MM.1S (cell line): ENCODE measurements around the gene PPP1R12C.

Experiments used
- DNase-seq: peaks from one replicate; pipeline ENCODE4 v3.0.0-alpha.2; 2015
- H2AFZ ChIP-seq: fragments of 300-600 bp; sonication (generic); 2 replicates; pipeline ENCODE4 v1.6.0; 2016; ENCODE audit warnings: antibody characterized with exemption, low read length
- H3F3A ChIP-seq: fragments of 300-600 bp; sonication (generic); 2 replicates; pipeline ENCODE4 v1.6.1; 2016; ENCODE audit warnings: mild to moderate bottlenecking, antibody characterized with exemption, low read length, moderate library complexity, mixed read lengths; ENCODE audit not compliant: insufficient read depth
- H3K27ac ChIP-seq: fragments of 300-600 bp; sonication (generic); 2 replicates; pipeline ENCODE4 v1.5.1; 2016; ENCODE audit warnings: mild to moderate bottlenecking, low read length
- H3K27me3 ChIP-seq: fragments of 300-600 bp; sonication (generic); replicated peaks from 2 replicates; pipeline ENCODE4 v1.6.0; 2016; ENCODE audit warnings: low read length; ENCODE audit not compliant: insufficient read depth
- H3K36me3 ChIP-seq: fragments of 300-600 bp; sonication (generic); replicated peaks from 2 replicates; pipeline ENCODE4 v1.6.1; 2016; ENCODE audit warnings: mild to moderate bottlenecking, low read length, mixed read lengths; ENCODE audit not compliant: insufficient read depth
- H3K4me1 ChIP-seq: fragments of 300-600 bp; sonication (generic); 2 replicates; pipeline ENCODE4 v1.6.1; 2016; ENCODE audit warnings: low read length, mixed read lengths
- H3K4me2 ChIP-seq: fragments of 300-600 bp; sonication (generic); 2 replicates; pipeline ENCODE4 v1.6.0; 2016; ENCODE audit warnings: low read depth, low read length
- H3K4me3 ChIP-seq: fragments of 300-600 bp; sonication (generic); 2 replicates; pipeline ENCODE4 v1.5.1; 2016; ENCODE audit warnings: low read length, mixed read lengths
- H3K79me2 ChIP-seq: fragments of 300-600 bp; sonication (generic); 2 replicates; pipeline ENCODE4 v1.6.1; 2016; ENCODE audit warnings: mixed run types, low read length, mixed read lengths
- H3K9ac ChIP-seq: fragments of 300-600 bp; sonication (generic); 2 replicates; pipeline ENCODE4 v1.6.1; 2016; ENCODE audit warnings: low read length, mixed read lengths
- H3K9me2 ChIP-seq: fragments of 300-600 bp; sonication (generic); replicated peaks from 2 replicates; pipeline ENCODE4 v1.6.1; 2016; ENCODE audit warnings: mild to moderate bottlenecking, low read length, mixed read lengths; ENCODE audit not compliant: insufficient read depth
- H3K9me3 ChIP-seq: fragments of 300-600 bp; sonication (generic); replicated peaks from 2 replicates; pipeline ENCODE4 v1.6.1; 2016; ENCODE audit warnings: mild to moderate bottlenecking, low read length, mixed read lengths; ENCODE audit not compliant: insufficient read depth
- H4K20me1 ChIP-seq: fragments of 300-600 bp; sonication (generic); 2 replicates; pipeline ENCODE4 v1.6.1; 2016; ENCODE audit warnings: mild to moderate bottlenecking, low read length, moderate library complexity, mixed read lengths; ENCODE audit not compliant: insufficient read depth
- EZH2 ChIP-seq: fragments of 300-600 bp; sonication (generic); optimal IDR thresholded peaks from 2 replicates; pipeline ENCODE3; 2017; ENCODE audit warnings: low read depth, mild to moderate bottlenecking, antibody characterized with exemption, low read length, mixed read lengths
- EZH2phosphoT487 ChIP-seq: fragments of 300-600 bp; sonication (generic); IDR thresholded peaks from 2 replicates; pipeline ENCODE4 v1.6.1; 2018; ENCODE audit warnings: antibody characterized with exemption, low read length
- TF ChIP-seq, protein P1 (sequence below): fragments of 300-600 bp; sonication (generic); IDR thresholded peaks from 2 replicates; pipeline ENCODE4 v1.5.1; 2016; ENCODE audit warnings: antibody characterized with exemption, low read length, mixed read lengths

The PPP1R12C gene

DNA sequence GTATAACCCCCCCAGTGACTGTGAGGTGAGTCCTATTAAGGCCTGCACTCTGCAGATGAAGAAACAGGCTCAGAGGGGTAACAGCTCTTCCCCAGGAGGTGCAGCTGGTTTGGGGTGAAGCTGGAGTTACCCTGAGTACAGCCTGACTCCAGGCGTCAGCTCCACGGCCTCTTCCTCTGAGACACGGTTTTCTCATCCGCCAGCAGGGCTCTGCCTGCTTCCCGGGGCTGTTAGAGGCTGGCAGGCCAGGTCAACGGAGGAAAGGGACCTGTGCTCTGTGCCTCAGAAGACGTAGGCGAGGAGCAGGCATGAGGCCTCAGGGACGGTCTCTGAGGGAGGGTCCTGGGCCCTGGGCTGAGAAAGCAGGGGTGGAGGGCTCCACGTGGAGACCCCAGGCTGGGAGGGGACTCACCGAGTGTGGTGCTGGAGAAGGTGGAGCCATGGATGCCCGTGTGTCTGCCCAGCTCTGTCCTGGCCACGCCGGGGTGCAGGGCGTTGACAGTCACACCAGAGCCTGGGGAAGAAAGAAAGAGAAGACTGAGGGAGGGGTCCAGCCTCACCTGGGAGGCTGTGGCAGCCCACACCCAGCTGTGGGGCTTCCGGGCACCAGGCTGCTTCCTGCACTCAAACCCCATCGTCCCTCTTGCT, 70.3 kb downstream of the PPP1R12C start:
- H3K9me3 ChIP-seq = no peaks in the 10 kb centered on the region
- no peaks in the 10 kb centered on the region for H3K9me2 ChIP-seq
- H3K4me1 ChIP-seq = no peaks in the 10 kb centered on the region
- H3K9ac ChIP-seq = no peak overlapping the region
- no peak for DNase-seq
- no peak overlapping the region for H3K4me3 ChIP-seq
- H3K79me2 ChIP-seq = peaks cover 23% of the 10 kb centered on the region
- H2AFZ ChIP-seq = no peak overlapping the region
- no peak for TF ChIP-seq EZH2phosphoT487
- TF ChIP-seq EZH2 = no peak
- TF ChIP-seq, protein P1, sequence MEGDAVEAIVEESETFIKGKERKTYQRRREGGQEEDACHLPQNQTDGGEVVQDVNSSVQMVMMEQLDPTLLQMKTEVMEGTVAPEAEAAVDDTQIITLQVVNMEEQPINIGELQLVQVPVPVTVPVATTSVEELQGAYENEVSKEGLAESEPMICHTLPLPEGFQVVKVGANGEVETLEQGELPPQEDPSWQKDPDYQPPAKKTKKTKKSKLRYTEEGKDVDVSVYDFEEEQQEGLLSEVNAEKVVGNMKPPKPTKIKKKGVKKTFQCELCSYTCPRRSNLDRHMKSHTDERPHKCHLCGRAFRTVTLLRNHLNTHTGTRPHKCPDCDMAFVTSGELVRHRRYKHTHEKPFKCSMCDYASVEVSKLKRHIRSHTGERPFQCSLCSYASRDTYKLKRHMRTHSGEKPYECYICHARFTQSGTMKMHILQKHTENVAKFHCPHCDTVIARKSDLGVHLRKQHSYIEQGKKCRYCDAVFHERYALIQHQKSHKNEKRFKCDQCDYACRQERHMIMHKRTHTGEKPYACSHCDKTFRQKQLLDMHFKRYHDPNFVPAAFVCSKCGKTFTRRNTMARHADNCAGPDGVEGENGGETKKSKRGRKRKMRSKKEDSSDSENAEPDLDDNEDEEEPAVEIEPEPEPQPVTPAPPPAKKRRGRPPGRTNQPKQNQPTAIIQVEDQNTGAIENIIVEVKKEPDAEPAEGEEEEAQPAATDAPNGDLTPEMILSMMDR = no peak
- H4K20me1 ChIP-seq = no peaks in the 10 kb centered on the region
- H3F3A ChIP-seq = no peaks in the 10 kb centered on the region
- no peak overlapping the region for H3K27ac ChIP-seq
- no peaks in the 10 kb centered on the region for H3K27me3 ChIP-seq
- no peak overlapping the region for H3K4me2 ChIP-seq
- H3K36me3 ChIP-seq = peaks cover 5% of the 10 kb centered on the region; the same call in 1 of the 2 replicates

DNA sequence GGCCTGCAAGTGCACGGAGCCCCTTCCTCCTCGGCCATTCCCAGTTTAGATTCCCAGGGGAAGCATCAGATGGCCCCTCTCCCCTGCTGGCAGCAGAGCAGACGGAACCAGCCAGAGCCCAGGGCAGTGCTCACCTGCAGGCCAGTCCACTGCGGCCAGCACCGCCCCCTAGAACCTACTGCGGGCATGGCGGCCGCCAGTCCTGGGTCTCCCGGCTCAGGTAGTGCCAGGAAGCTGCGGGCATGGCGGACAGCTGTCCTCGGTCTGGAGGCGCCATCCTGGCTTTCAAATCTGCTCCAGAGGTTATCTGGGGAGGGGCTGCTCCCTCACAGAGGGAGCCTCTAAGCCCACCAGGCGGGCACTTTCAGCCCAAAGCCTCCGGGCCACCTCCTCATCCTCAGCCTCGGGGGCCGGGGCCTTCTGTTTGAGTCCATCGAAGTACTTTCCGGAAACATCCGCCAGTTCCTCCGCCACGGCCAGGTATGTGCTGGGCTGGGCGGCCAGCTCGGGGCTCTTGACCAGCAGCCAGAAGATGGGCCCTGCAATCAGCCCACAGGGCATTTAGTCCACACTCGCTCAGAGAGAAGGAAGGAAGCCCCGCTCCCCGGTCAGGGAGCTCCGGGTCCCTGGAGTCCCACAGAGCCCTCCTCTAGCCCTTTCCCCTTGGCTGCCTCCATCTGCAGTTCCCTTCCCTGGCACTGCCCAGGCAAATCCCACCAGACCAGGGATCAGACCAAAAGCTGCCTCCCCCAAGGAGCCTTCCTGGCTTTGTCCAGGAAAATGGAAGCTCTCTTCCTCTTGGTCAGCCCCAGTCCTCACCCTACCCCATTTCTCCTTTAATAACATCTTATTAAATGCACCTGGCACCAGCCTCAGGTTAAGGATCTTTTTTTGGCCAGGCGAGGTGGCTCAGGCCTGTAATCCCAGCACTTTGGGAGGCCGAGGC, 72.4 kb downstream of the PPP1R12C start:
- no peaks in the 10 kb centered on the region for H4K20me1 ChIP-seq
- TF ChIP-seq, protein P1 = no peak
- no peak for TF ChIP-seq EZH2
- TF ChIP-seq EZH2phosphoT487 = no peak
- H3K9me3 ChIP-seq = no peaks in the 10 kb centered on the region
- H3K27ac ChIP-seq = no peak overlapping the region
- no peaks in the 10 kb centered on the region for H3K36me3 ChIP-seq
- no peak for DNase-seq
- peaks cover 18% of the 10 kb centered on the region for H3K79me2 ChIP-seq
- no peaks in the 10 kb centered on the region for H3F3A ChIP-seq
- no peak overlapping the region for H3K4me3 ChIP-seq
- no peaks in the 10 kb centered on the region for H3K27me3 ChIP-seq
- H3K4me1 ChIP-seq = no peaks in the 10 kb centered on the region
- no peak overlapping the region for H3K9ac ChIP-seq
- H2AFZ ChIP-seq = no peak overlapping the region
- no peak overlapping the region for H3K4me2 ChIP-seq
- no peaks in the 10 kb centered on the region for H3K9me2 ChIP-seq

DNA sequence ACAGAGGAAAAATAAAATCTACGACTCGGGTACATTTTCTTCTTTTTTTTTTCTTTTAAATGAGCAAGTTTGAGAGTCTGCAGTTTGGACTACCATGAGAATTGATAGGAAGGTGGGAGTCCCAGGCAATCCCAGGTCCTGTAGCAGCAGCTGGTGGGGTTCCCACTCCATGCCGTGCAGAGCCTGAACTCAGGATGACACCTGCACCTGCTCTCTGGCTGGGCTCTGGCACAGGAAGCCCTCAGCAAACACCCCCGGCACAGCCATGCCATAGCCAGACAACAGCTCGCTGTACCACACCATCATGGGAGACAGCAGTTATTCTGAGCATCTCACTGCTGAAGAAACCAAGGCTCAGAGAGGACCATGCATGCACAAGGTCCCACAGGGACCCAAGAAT, 73.2 kb downstream of the PPP1R12C start:
- no peaks in the 10 kb centered on the region for H3K9me2 ChIP-seq
- no peaks in the 10 kb centered on the region for H3K4me1 ChIP-seq
- peaks cover 24% of the 10 kb centered on the region for H3K79me2 ChIP-seq
- H3K9ac ChIP-seq = no peak overlapping the region
- H3K36me3 ChIP-seq = no peaks in the 10 kb centered on the region
- no peaks in the 10 kb centered on the region for H3F3A ChIP-seq
- no peak overlapping the region for H3K4me2 ChIP-seq
- H3K27ac ChIP-seq = no peak overlapping the region
- DNase-seq = no peak
- H3K9me3 ChIP-seq = no peaks in the 10 kb centered on the region
- no peak overlapping the region for H3K4me3 ChIP-seq
- H2AFZ ChIP-seq = no peak overlapping the region
- no peaks in the 10 kb centered on the region for H4K20me1 ChIP-seq
- H3K27me3 ChIP-seq = no peaks in the 10 kb centered on the region
- TF ChIP-seq, protein P1 = no peak
- no peak for TF ChIP-seq EZH2phosphoT487
- TF ChIP-seq EZH2 = no peak
